ENCODE results near the gene SCTR.

The SCTR gene

DNA sequence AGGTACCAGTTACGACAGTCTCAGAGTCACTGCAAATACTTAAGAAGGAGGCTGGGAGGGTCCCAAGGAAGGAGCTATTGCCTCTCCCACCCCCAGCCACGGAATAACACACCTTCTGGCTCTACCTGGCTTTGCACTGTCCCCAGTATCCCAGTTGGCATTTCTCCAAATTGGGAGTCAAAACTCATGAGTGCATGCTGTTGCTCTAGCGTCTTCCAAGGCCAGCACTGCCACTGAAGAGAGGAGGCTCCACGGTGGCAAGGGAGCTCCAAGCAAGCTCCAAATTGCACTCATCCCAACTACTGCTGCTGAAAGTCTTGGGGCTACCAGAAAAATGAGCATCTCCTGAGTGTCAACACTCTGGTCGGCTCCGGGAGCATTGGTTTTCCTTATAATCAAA lies 1.6 kb downstream of the SCTR start:
- no peak for DNase-seq

DNA sequence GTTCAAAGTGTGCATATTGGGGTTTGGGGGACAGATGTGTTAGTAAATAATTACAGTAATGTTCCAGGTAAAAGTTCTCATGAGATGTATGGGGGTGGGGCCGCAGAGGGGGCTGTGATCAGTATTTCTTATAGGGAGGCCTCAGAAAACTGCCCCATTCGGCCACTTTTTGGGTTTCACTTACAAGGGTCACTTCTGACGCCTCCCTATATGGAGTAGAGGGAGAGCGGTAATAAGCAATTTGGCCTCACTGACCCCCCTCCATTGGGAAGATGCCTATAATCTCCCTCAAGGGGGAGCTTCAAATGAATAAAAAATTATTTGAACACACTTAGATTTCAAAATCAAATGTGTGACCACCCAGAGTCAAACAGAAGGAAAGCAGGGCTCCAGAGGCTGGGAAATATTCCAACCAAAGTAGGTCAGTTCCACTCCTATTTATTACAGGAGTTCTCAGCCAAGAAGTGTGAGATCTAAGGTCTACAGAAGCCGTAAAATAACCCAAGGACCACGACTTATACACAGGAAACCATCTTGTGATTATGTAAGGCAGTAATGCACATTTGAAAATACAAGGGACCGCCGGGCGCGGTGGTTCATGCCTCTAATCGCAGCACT lies 2.7 kb downstream of the SCTR start:
- DNase-seq: no peak

DNA sequence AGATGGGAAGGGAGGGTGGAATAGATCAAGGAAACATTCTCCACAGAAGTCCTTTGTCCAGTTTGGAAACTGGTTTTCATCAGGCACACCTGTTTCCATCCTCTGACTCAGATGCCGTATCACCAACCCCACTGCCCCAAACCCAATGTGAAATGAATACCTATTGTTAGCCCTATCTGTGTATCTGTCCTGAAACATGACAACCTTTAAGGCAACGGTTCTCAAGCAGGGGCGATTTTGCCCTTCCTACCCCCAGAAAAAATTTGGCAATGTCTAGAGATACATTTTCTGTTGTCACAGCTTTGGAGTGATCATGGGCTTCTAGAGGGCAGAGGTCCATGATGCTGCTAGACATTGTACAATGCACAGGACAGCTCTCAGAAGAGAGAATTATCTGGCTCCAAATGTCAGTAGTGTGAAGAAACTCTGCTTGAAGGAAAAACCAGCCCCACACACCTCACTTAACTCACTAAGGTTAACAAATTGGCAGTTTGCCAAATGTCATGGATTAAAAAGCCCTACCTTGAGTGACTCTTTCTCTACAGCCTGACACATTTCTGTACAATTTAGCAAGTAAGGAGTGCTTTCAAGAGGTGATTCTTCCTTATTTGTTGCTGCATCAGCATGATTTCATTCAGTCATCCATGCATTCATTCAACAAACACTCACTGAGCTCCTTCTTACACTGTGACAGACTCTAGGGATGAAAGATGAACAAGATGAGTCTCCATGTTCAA lies 3.4 kb downstream of the SCTR start:
- no peak for DNase-seq

- DNase-seq: no peak
Observed at GRCh38 chr2:119519057-119519408, 5.2 kb downstream of the SCTR start.

GRCh38 chr2:119518401-119519056 lies 5.8 kb downstream of the SCTR start:
- no peak for DNase-seq

DNA sequence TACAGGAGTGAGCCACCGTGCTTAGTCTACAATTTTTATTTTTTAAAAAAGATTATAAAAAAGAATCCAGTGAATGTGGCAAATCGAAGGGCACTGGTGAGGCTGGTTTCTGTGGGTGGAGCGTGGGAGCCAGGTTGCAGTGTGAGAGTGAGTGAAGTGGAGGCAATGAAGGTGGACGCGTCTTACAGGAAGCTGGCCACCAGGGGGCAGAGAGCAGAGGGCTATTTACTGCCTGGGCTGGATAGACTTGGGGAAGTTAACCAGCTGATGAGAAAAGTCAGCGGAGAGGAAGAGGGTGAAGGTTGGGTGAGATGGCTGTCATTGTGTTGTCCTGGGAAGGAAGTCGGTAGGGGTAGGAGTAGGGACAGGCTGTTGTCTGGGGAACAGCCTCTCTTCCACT lies 6.8 kb downstream of the SCTR start:
- no peak for DNase-seq

DNA sequence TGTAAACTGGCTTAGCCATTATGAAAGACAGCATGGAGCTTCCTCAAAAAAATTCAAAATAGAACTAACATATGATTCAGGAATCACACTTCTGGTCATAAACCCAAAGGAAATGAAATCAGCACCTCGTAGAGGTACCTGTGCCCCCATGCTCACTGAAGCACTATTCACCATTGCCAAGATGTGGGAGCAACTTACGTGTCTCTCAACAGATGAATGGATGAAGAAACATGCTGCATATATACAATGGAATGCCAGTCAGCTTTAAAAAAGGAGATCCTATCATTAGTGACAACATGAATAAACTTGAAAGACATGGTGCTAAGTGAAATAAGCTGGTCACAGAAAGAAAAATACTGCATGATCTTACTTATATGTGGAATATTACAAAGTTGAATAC lies 8.2 kb downstream of the SCTR start:
- no peak for DNase-seq

GRCh38 chr2:119513832-119514231 lies 10.5 kb downstream of the SCTR start:
- DNase-seq: no peak

- DNase-seq: no peak
Observed at GRCh38 chr2:119512946-119513345, 11.3 kb downstream of the SCTR start.

- no peak for DNase-seq
Observed at GRCh38 chr2:119511989-119512388, 12.3 kb downstream of the SCTR start.

DNA sequence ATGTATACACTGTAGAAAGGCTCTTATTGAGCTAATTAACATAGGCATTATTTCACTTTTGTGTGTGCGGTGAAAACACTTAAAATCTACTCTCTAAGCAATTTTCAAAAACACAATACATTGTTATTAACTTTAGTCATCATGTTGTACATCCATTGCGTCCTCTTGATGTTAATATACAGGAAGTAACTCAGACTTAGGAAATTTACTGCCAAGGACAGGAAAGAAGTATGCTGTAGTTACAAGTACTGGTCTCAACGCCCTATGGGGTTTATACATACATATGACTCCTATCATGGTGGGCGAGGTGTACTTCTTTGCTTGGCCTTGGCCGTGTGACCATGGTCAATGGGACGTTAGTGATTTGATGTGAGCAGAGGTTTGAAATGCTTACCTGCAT lies 15.5 kb downstream of the SCTR start:
- no peak for DNase-seq

GRCh38 chr2:119496682-119497081 lies 27.6 kb downstream of the SCTR start:
- DNase-seq: no peak

GRCh38 chr2:119495948-119496347 lies 28.3 kb downstream of the SCTR start:
- no peak for DNase-seq

- DNase-seq: no peak
Observed at GRCh38 chr2:119494163-119494790, 30.0 kb downstream of the SCTR start.

DNA sequence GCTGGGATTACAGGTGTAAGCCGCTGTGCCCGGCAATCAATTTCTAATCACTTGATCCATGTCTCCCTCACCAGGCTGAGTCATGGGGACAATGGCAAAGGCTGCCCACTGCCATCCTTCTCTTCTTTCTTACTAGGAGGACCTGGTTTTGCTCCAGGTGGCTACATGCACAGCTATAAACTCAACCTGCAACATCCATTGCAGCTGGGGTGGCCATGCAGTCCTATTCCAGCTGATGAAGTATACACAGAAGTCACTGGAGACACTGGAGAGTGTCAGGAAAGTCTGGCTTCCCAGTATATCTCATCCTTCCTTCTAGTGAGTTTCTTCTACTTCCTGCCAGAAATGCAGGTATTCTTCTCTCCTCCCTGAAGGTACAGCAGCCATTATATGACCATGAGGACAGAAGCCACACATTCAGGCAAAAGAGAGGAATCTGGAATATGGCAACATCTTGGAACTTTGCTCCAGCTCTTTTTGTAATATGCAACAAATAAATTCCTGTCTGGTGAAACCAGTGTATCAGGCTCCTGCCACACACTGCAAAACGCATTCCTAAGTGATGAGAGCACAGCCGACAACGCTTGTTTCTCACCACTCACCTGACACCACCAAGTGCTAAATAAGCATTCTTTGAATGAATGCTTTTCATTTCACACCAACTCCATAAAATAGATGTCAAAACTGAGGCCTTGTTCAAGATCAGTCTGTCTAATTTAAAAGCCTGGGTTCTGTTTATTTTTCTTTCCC lies 32.3 kb downstream of the SCTR start:
- DNase-seq: no peak

DNA sequence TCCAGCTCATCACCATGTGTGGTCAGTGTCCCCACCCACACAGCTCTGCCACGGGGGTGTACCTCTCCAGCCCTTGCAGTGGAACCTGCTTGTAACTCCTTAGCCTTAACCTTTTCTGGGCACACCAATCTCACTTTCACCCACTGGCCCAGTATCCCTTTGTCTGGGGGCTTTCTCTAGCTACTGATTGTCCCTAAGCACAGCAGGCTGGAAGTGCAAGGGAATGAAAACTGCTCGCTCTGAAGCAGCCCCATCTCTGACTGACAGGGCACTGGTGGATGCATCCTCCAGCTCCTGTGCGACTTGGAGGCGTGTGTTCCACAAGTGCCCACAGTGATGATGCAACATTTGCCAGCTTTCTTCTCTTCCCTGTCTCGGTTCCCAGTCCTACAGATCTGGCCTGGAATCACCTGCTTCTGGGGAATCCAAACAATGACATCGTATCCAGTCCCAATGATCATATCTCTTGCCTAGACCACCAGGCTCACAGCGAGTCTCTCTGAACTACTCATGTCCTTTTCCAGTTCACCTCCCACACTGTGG lies 33.6 kb downstream of the SCTR start:
- no peak for DNase-seq

GRCh38 chr2:119490106-119490505 lies 34.2 kb downstream of the SCTR start:
- no peak for DNase-seq

GRCh38 chr2:119489232-119489952 lies 34.9 kb downstream of the SCTR start:
- no peak for DNase-seq

- DNase-seq: no peak
Observed at GRCh38 chr2:119488245-119489214, 35.8 kb downstream of the SCTR start.

GRCh38 chr2:119487434-119488244 lies 36.6 kb downstream of the SCTR start:
- no peak for DNase-seq

Measured in NCI-H2227 treated with DMSO at 0.1 percent for 48 hours (cell line).